SK-N-DZ (cell line): ENCODE data around the gene SLC16A12. TPM values are rescaled to one million over a fixed set of nuclear protein-coding genes. Genes with fewer than 3 reads are reported as not detected.
A peak's percentile ranks its signal among the peaks of the same experiment; 100 is the strongest.

Source experiments
- DNase-seq: peaks from one replicate; pipeline ENCODE4 v3.0.0-alpha.2; 2015; ENCODE audit warnings: low spot score
- polyA plus RNA-seq, 2 experiments: library from polyadenylated mRNA; depleted of rRNA; stranded (reverse); fragments of >200 nt; gene quantifications; 2 replicates each; pipeline ENCODE4 v1.2.3, GENCODE V29; 2014

The SLC16A12 gene
- not detected in 2 replicates for polyA plus RNA-seq (2014; cell fraction: cytosol; rRNA removed)
- not detected in 2 replicates for polyA plus RNA-seq (2014; cell fraction: nucleus; rRNA removed)

- peak; percentile 26 for DNase-seq
These were observed at the start of gene SLC16A12 for GRCh38 chr10:89535171-89536012. SLC16A12 (minus strand) TSS chr10:89535594; CDS start chr10:89462578, 73,016 bp downstream.

- DNase-seq = no peak
These were observed 46.6 kb upstream of the SLC16A12 start for GRCh38 chr10:89582022-89582421.

- DNase-seq = no peak
These were observed 44.8 kb upstream of the SLC16A12 start for GRCh38 chr10:89580243-89580642.

- DNase-seq = no peak
These were observed 41.3 kb upstream of the SLC16A12 start for GRCh38 chr10:89576696-89577095.

- no peak for DNase-seq
These were observed 40.6 kb upstream of the SLC16A12 start for GRCh38 chr10:89576022-89576421.

GRCh38 chr10:89575031-89575430, 39.6 kb upstream of the SLC16A12 start:
- no peak for DNase-seq

- no peak for DNase-seq
These were observed 39.0 kb upstream of the SLC16A12 start for GRCh38 chr10:89574368-89574767.

GRCh38 chr10:89567576-89568245, 32.3 kb upstream of the SLC16A12 start:
- DNase-seq = no peak

GRCh38 chr10:89566992-89567391, 31.6 kb upstream of the SLC16A12 start:
- DNase-seq = no peak

- no peak for DNase-seq
These were observed 30.9 kb upstream of the SLC16A12 start for GRCh38 chr10:89566095-89566950.

- no peak for DNase-seq
These were observed 29.8 kb upstream of the SLC16A12 start for GRCh38 chr10:89565180-89565579.

- DNase-seq = peak; percentile 28
These were observed 28.6 kb upstream of the SLC16A12 start for GRCh38 chr10:89563861-89564478.

- no peak for DNase-seq
These were observed 27.9 kb upstream of the SLC16A12 start for GRCh38 chr10:89563311-89563710.

- no peak for DNase-seq
These were observed 21.2 kb upstream of the SLC16A12 start for GRCh38 chr10:89556600-89556999.

GRCh38 chr10:89555688-89556445, 20.5 kb upstream of the SLC16A12 start:
- DNase-seq = no peak

- no peak for DNase-seq
These were observed 19.0 kb upstream of the SLC16A12 start for GRCh38 chr10:89554433-89554832.

- DNase-seq = no peak
These were observed 17.8 kb upstream of the SLC16A12 start for GRCh38 chr10:89553064-89553734.

- no peak for DNase-seq
These were observed 16.8 kb upstream of the SLC16A12 start for GRCh38 chr10:89552213-89552612.

GRCh38 chr10:89550509-89550908, 15.1 kb upstream of the SLC16A12 start:
- no peak for DNase-seq

GRCh38 chr10:89549510-89549909, 14.1 kb upstream of the SLC16A12 start:
- DNase-seq = no peak
